Hematopoietic multipotent progenitor cell treated with erythropoietin and hydrocortisone succinate and interleukin-3 and kit ligand, for 8 days (in vitro differentiated cells): ENCODE measurements around the gene NPAS3.
A peak's percentile ranks its signal among the peaks of the same experiment; 100 is the strongest.

Experiments
- DNase-seq: peaks from one replicate; pipeline ENCODE4 v3.0.0-alpha.2; 2015

Gene NPAS3

GRCh38 chr14:33529787-33530757 lies 591.4 kb downstream of the NPAS3 start:
- DNase-seq: no peak

DNA sequence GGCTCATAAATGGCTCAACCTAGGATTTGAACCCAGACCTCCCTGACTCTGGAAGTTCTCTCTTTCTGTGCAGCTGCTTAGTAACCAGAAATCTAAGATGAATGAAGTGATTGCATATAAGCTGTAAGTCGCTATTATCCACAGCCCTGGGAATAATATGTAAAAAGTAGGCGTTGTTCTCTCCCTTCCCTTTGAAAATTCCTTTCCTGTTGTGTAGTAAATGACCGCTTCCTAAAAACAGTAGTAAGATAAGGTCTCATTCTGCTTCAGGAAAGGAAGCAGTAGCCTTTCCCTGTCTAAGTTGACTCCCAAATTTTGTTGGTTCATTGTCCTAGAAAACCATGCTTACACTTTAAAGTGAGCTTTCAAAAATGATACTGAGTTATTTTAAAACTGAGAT lies 593.9 kb downstream of the NPAS3 start:
- DNase-seq: no peak

- DNase-seq: no peak
Observed at GRCh38 chr14:33534104-33534503, 595.4 kb downstream of the NPAS3 start.

- DNase-seq: no peak
Observed at GRCh38 chr14:33534632-33535031, 596.0 kb downstream of the NPAS3 start.

GRCh38 chr14:33539918-33540357 lies 601.3 kb downstream of the NPAS3 start:
- DNase-seq: no peak

DNA sequence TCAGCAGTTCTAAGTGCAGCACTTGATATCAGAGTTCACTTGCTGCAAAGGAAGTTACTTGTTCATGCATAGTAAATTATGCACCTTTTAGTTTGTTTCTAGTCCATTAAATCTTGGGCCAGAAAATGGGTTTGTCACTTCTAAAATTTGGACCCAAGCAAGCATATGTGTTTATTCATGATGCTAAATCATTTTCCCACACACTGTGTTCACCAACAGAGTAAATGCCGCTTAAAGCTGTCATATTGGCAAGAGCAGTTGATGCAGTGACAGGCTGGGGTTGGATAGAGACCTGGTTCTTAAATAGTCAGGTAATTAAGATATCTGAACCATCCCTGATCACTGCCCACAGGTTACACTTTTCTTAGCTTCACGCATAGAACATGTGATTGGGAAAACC lies 602.5 kb downstream of the NPAS3 start:
- no peak for DNase-seq

- DNase-seq: no peak
Observed at GRCh38 chr14:33542338-33543287, 603.9 kb downstream of the NPAS3 start.

GRCh38 chr14:33545696-33546095 lies 607.0 kb downstream of the NPAS3 start:
- DNase-seq: no peak

DNA sequence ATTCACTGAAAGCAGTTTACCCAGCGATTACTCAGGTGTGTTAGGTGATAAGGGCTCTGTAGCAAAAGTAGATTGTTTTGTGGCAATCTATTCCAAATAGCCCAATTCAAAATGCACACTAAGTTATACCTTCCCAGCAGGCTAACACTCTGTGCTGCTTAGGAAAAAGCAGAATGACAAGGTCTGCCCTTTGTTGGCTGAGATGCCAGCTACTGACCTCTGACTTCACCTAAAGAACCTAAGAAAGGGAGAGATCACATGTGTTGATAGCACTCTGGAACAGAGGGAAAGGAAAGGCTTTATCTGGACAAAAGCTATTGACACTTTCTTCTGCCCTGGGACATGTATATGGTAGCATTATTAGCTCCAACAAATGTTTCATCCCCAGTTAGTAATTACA lies 609.9 kb downstream of the NPAS3 start:
- no peak for DNase-seq

GRCh38 chr14:33551963-33552362 lies 613.3 kb downstream of the NPAS3 start:
- DNase-seq: no peak

- DNase-seq: no peak
Observed at GRCh38 chr14:33553706-33554278, 615.1 kb downstream of the NPAS3 start.

DNA sequence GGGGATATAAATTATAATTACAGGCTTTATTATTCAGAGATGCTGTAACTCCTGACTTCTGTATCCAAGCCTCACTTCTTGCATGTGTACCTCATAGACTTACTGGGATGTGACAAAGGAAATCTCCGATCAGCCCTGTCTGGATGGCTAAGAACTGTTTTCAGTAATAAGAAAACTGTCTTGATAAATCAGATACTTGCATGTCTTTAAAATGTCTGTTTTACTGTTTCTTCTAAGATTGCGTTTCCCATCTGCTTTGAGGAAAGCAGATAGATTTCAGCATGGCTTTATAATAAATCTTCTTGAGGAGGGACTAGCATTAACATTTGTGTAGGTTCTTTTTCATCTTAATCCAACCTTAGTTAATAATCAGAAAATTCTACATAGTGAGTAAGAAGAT lies 616.3 kb downstream of the NPAS3 start:
- DNase-seq: no peak

GRCh38 chr14:33555710-33556350 lies 617.2 kb downstream of the NPAS3 start:
- DNase-seq: no peak

DNA sequence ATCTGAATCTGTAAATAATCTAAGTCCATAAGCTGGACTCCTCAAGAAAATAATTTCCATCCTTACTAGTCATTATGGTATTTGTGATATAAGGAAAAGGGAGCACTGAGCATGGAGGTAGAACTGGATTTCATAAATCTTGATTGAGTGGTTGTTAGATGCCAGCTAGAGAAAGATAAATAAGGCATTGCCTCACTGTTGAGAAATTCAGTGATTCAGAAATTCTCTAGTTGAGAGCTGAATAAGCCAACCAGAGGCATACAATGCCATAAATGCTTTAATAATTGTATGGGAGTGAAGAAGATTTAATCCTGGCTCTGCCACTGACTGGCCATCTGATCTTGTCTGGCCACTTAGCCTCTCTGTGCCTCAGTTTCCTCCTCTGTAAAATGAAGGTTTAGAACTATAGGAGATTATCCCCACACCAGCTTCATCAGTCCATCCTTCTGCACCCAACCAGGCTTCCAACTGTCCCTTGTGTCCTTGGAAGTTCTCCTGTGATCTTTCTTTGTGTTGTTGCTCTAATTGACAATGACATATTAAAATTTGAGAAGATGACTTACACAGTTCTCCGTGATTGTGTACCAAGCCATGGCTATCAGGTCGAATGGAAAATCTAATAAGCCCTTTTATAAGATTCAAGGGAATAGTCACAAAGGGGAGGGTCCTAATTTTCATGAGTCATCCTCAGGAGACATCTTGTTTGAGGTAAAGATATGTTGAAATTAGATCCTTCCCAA lies 617.9 kb downstream of the NPAS3 start:
- no peak for DNase-seq

- no peak for DNase-seq
Observed at GRCh38 chr14:33560718-33561431, 622.2 kb downstream of the NPAS3 start.

- DNase-seq: no peak
Observed at GRCh38 chr14:33561488-33562175, 623.0 kb downstream of the NPAS3 start.

GRCh38 chr14:33563191-33563900 lies 624.7 kb downstream of the NPAS3 start:
- no peak for DNase-seq

- DNase-seq: no peak
Observed at GRCh38 chr14:33563901-33564197, 625.2 kb downstream of the NPAS3 start.

DNA sequence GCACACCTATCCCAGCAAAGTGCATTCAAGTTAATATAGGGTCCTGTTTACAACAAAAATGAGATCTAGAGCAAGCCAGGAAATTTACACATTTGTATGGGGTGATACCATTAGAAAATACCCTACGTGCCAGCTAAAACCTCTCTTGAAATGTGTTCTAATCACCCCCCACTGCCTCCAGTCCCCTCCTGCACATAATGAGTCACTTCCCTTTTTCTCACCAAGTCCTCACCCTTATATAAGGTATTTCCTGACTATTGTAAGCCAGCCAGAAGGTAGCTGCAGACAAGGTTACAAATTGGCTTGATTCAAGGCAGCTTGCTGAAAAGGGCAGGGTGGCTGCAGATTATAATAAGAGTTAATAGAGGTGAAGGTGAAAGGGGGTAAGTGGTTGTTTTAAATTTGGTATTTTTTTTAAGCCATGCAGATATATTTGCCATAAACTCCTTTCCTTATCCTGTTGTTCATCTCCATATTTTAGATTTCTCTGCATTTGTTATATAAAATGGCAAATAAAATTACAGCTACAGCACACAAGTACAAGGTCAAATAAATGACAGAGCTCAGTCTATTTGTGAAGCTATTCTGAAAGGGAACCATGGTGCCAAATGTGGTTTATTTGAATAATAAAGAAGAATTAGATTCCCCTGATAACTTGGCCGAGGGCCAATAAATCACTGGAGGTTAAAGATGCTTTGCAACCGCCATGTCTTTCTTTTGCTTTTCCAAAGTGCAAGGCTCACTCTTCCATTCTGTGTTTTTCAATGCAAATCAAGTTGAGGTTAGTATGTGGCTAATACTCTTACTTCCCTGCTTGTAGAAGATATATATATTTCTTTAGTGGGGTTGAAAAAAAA lies 626.3 kb downstream of the NPAS3 start:
- DNase-seq: peak; percentile 42
